IMR-90 (cell line): ENCODE results near the gene CAPN5. TPM values are rescaled to one million over a fixed set of nuclear protein-coding genes. Genes with fewer than 3 reads are reported as not detected.

Experiments
- ATAC-seq: fragments of 200-7000 bp; cut with Tn5 transposase; 2 replicates; pipeline ENCODE4 v1.9.1; 2020; ENCODE audit warnings: low read depth, mild to moderate bottlenecking, moderate library complexity
- BruUV-seq: library from RNA; stranded (reverse); fragments of 400-500 nt; replicated peaks from 2 replicates; lab custom pipeline; 2021; lab: Mats Ljungman, UMichigan
- CTCF ChIA-PET: fragments of 300-600 bp; formaldehyde crosslinking; extraction: SDS; loops from one replicate; lab custom pipeline; 2021; ENCODE audit warnings: antibody characterized with exemption; lab: Yijun Ruan, JAX
- POLR2A ChIA-PET: fragments of 300-600 bp; sonication (Branson Sonifier 250); formaldehyde crosslinking; loops from one replicate; lab custom pipeline; 2022; ENCODE audit warnings: antibody characterized with exemption; ENCODE audit not compliant: unreplicated experiment; lab: Charles Lee
- DNase-seq: peaks from one replicate; pipeline ENCODE4 v3.0.0; 2013
- H2AFZ ChIP-seq: replicated peaks from 2 replicates; pipeline ENCODE3; 2013; ENCODE audit warnings: low read length, mild to moderate bottlenecking; ENCODE audit not compliant: poor library complexity
- H2AK5ac ChIP-seq: 2 replicates; pipeline ENCODE4 v1.6.1; 2013; ENCODE audit warnings: low read depth, low read length, inconsistent platforms
- H2AK9ac ChIP-seq: replicated peaks from 2 replicates; pipeline ENCODE3; 2013; ENCODE audit warnings: mild to moderate bottlenecking, low read depth, low read length, moderate library complexity; ENCODE audit not compliant: poor library complexity
- H2BK120ac ChIP-seq: 2 replicates; pipeline ENCODE4 v1.6.1; 2013; ENCODE audit warnings: low read depth, low read length, inconsistent platforms
- H2BK15ac ChIP-seq: 3 replicates; pipeline ENCODE4 v1.6.1; 2013; ENCODE audit warnings: low read depth, low read length, inconsistent platforms
- H2BK20ac ChIP-seq: 2 replicates; pipeline ENCODE4 v1.6.1; 2013; ENCODE audit warnings: low read depth, mild to moderate bottlenecking, inconsistent platforms, low read length, moderate library complexity
- H2BK5ac ChIP-seq: 2 replicates; pipeline ENCODE4 v1.6.1; 2013; ENCODE audit warnings: mild to moderate bottlenecking, low read depth, low read length, inconsistent platforms; ENCODE audit not compliant: poor library complexity, severe bottlenecking
- H3K14ac ChIP-seq: replicated peaks from 2 replicates; pipeline ENCODE4 v1.6.1; 2013; ENCODE audit warnings: low read depth, low read length, inconsistent platforms
- H3K18ac ChIP-seq: 2 replicates; pipeline ENCODE4 v1.6.1; 2013; ENCODE audit warnings: low read depth, low read length, control low read depth
- H3K23ac ChIP-seq: 2 replicates; pipeline ENCODE4 v1.6.1; 2013; ENCODE audit warnings: low read depth, low read length, inconsistent platforms
- H3K27ac ChIP-seq: 2 replicates; pipeline ENCODE4 v1.5.1; 2013; ENCODE audit warnings: mild to moderate bottlenecking, control low read depth, low read length; ENCODE audit not compliant: insufficient read depth
- H3K27me3 ChIP-seq: 2 replicates; pipeline ENCODE4 v1.6.1; 2013; ENCODE audit warnings: low read length; ENCODE audit not compliant: control insufficient read depth, insufficient read depth
- H3K36me3 ChIP-seq: 2 replicates; pipeline ENCODE4 v1.6.1; 2013; ENCODE audit warnings: low read length, mixed read lengths; ENCODE audit not compliant: control insufficient read depth, insufficient read depth
- H3K4ac ChIP-seq: 2 replicates; pipeline ENCODE4 v1.6.1; 2013; ENCODE audit warnings: low read depth, low read length, inconsistent platforms
- H3K4me1 ChIP-seq: 2 replicates; pipeline ENCODE4 v1.6.1; 2013; ENCODE audit warnings: low read length, mixed read lengths; ENCODE audit not compliant: control insufficient read depth, insufficient read depth
- H3K4me2 ChIP-seq: 2 replicates; pipeline ENCODE4 v1.6.1; 2013; ENCODE audit warnings: low read depth, mild to moderate bottlenecking, control low read depth, low read length, moderate library complexity
- H3K4me3 ChIP-seq: 2 replicates; pipeline ENCODE4 v1.5.1; 2013; ENCODE audit warnings: low read depth, mild to moderate bottlenecking, control low read depth, low read length, moderate library complexity; ENCODE audit not compliant: insufficient read depth
- H3K56ac ChIP-seq: 2 replicates; pipeline ENCODE4 v1.6.1; 2013; ENCODE audit warnings: low read length, inconsistent platforms; ENCODE audit not compliant: insufficient read depth; ENCODE audit errors: extremely low read depth
- H3K79me1 ChIP-seq, 2 experiments: 2 replicates each; pipeline ENCODE4 v1.6.1; 2013; ENCODE audit warnings: low read length in 2 of 2, inconsistent platforms in 1 of 2, low read depth in 1 of 2
- H3K9ac ChIP-seq: 2 replicates; pipeline ENCODE4 v1.6.1; 2013; ENCODE audit warnings: low read depth, low read length, control low read depth
- H3K9me1 ChIP-seq: 2 replicates; pipeline ENCODE4 v1.6.1; 2013; ENCODE audit warnings: low read length, inconsistent platforms; ENCODE audit not compliant: insufficient read depth
- H3K9me3 ChIP-seq: 2 replicates; pipeline ENCODE4 v1.6.1; 2013; ENCODE audit warnings: low read length; ENCODE audit not compliant: control insufficient read depth, insufficient read depth
- H4K20me1 ChIP-seq: 2 replicates; pipeline ENCODE4 v1.6.1; 2013; ENCODE audit warnings: low read length, inconsistent platforms; ENCODE audit not compliant: insufficient read depth
- H4K5ac ChIP-seq: 2 replicates; pipeline ENCODE4 v1.6.1; 2013; ENCODE audit warnings: mild to moderate bottlenecking, low read depth, low read length, control low read depth
- H4K8ac ChIP-seq, 2 experiments: 2 replicates each; pipeline ENCODE4 v1.6.1; 2013; ENCODE audit warnings: low read depth in 2 of 2, low read length in 2 of 2, control low read depth in 1 of 2, inconsistent platforms in 1 of 2
- H4K91ac ChIP-seq: 2 replicates; pipeline ENCODE4 v1.6.1; 2013; ENCODE audit warnings: low read depth, low read length, inconsistent platforms; ENCODE audit not compliant: insufficient read depth
- BHLHE40 ChIP-seq: fragments of 150-350 bp; IDR thresholded peaks from 2 replicates; pipeline ENCODE4 v1.6.1; 2016; ENCODE audit warnings: mild to moderate bottlenecking, low read depth, low read length
- WGBS, 2 experiments: methylation state at CpG; one replicate each; pipeline versions ENCODE4 v1.1.5 to v1.1.7; 2013; ENCODE audit warnings: missing lambda C conversion rate in 2 of 2; ENCODE audit not compliant: insufficient read length in 1 of 2; ENCODE audit errors: extremely low coverage in 2 of 2; 5-methylcytosine and 5-hydroxymethylcytosine counted together
- dilution Hi-C: fragments of 300-500 bp; cut with HindIII; formaldehyde crosslinking; loops from one replicate; pipeline ENCODE4 v1.14.3; 2018; ENCODE audit warnings: low sequenced_read_pairs; ENCODE audit not compliant: unreplicated experiment
- in situ Hi-C: fragments of 300-500 bp; cut with MboI; formaldehyde crosslinking; loops from 3 replicates; pipeline ENCODE4 v1.14.3; 2019; ENCODE audit warnings: low sequenced_read_pairs, inconsistent platforms, mixed read lengths
- intact Hi-C: fragments of 100-400 bp; cut with micrococcal nuclease; formaldehyde crosslinking; loops from 2 replicates; pipeline ENCODE4 v1.10.0; 2022
- polyA plus RNA-seq, 3 experiments: library from polyadenylated mRNA; depleted of rRNA; stranded (reverse); fragments of >200 nt; gene quantifications; 2 replicates each; pipeline ENCODE4 v1.2.3, GENCODE V29; 2012; ENCODE audit warnings: low replicate concordance in 1 of 3
- total RNA-seq: library from RNA; depleted of rRNA; stranded (reverse); fragments of >200 nt; gene quantifications from 2 replicates; pipeline ENCODE4 v1.2.3, GENCODE V29; 2012

The CAPN5 gene
- total and polyA plus RNA-seq, 2 of the 4 experiments (the other 2 are of a cell fraction) = 8.1 to 24.0 TPM

- in situ Hi-C loops = loop anchor here (25.0 kb wide), 1 partner anchor 290 kb away; no protein-coding TSS in a partner anchor
- no peaks in the 10 kb centered on the region for H3K79me1 ChIP-seq
- H3K4me2 ChIP-seq = no peak overlapping the region
- H3K27ac ChIP-seq = no peak overlapping the region
- H3K4ac ChIP-seq = no peak overlapping the region
- no peak overlapping the region for H3K9ac ChIP-seq
- peaks cover 20% of the 10 kb centered on the region for H3K27me3 ChIP-seq
- H3K14ac ChIP-seq = no peak overlapping the region
- no peak overlapping the region for H3K18ac ChIP-seq
- no peak overlapping the region for H3K23ac ChIP-seq
- ChIA-PET CTCF (interaction anchor here (1.2 to 1.3 kb wide), 2 partner anchors 107 to 109 kb away, joined by 3 to 4 read pairs; no protein-coding TSS in a partner anchor), POLR2A (no interaction called here)
- no peak overlapping the region for H2AFZ ChIP-seq
- no peaks in the 10 kb centered on the region for H3K36me3 ChIP-seq
- peak; percentile 48 for DNase-seq
- H2BK120ac ChIP-seq = no peak overlapping the region
- no peak overlapping the region for H4K5ac ChIP-seq
- no peaks in the 10 kb centered on the region for H3K9me1 ChIP-seq
- BruUV-seq = no TSS peak
- no peaks in the 10 kb centered on the region for H3K4me1 ChIP-seq
- H3K4me3 ChIP-seq = no peak overlapping the region
- intact Hi-C loops = no loop called here
- H4K20me1 ChIP-seq = no peaks in the 10 kb centered on the region
- H4K8ac ChIP-seq = no peak overlapping the region
- no peaks in the 10 kb centered on the region for H3K9me3 ChIP-seq
- H2AK9ac ChIP-seq = no peak overlapping the region
- no peak overlapping the region for H2AK5ac ChIP-seq
- H2BK5ac ChIP-seq = no peak overlapping the region
- H4K91ac ChIP-seq = no peak overlapping the region
- no peak for ATAC-seq
- no peak for TF ChIP-seq BHLHE40
- H2BK15ac ChIP-seq = no peak overlapping the region
- H3K56ac ChIP-seq = no peak overlapping the region
- H2BK20ac ChIP-seq = no peak overlapping the region
- no CpG with 5 or more reads among the region's 1 CpG for WGBS, 2 experiments
- dilution Hi-C loops = no loop called here
Measured at GRCh38 chr11:77027275-77027674, 39.5 kb upstream of the CAPN5 start.
